ENCODE data around the gene MRPL24. TPM values are rescaled to one million over a fixed set of nuclear protein-coding genes. Genes with fewer than 3 reads are reported as not detected.

MRPL24 gene
- total RNA-seq, 1 donor from 2014 or later: 35.0 TPM

GRCh38 chr1:156692441-156692924 lies 48.4 kb downstream of the MRPL24 start:
- peak; percentile 48 for DNase-seq

- peak; percentile 69 for DNase-seq
Observed at GRCh38 chr1:156691665-156692440, 49.0 kb downstream of the MRPL24 start.

- DNase-seq: peak; percentile 11
Observed at GRCh38 chr1:156691191-156691590, 49.7 kb downstream of the MRPL24 start.

- DNase-seq: no peak
Observed at GRCh38 chr1:156690675-156691036, 50.2 kb downstream of the MRPL24 start.

- peak; percentile 78 for DNase-seq
Observed at GRCh38 chr1:156689953-156690674, 50.8 kb downstream of the MRPL24 start.

GRCh38 chr1:156689035-156689952 lies 51.6 kb downstream of the MRPL24 start:
- DNase-seq: peak; percentile 93

Other genes starting within 250 kb of the MRPL24 start
- 23.6 TPM for gene MEF2D, start 240.3 kb downstream of the MRPL24 start, total RNA-seq
- gene IQGAP3, start 168.5 kb downstream of the MRPL24 start, total RNA-seq: 10.3 TPM
- gene TTC24, start 161.4 kb downstream of the MRPL24 start, total RNA-seq: 0.82 TPM
- 35.1 TPM for gene NAXE, start 149.3 kb downstream of the MRPL24 start, total RNA-seq
- 14.5 TPM for gene GPATCH4, start 139.6 kb downstream of the MRPL24 start, total RNA-seq
- gene HAPLN2, start 121.7 kb downstream of the MRPL24 start, total RNA-seq: not detected
- 1.5 TPM for gene BCAN, start 99.0 kb downstream of the MRPL24 start, total RNA-seq
- 216 TPM for gene NES, start 63.7 kb downstream of the MRPL24 start, total RNA-seq
- 53.1 TPM for gene CRABP2, start 35.5 kb downstream of the MRPL24 start, total RNA-seq
- 7.0 TPM for gene METTL25B, start 12.6 kb downstream of the MRPL24 start, total RNA-seq
- gene ISG20L2, start 12.3 kb downstream of the MRPL24 start, total RNA-seq: 7.8 TPM
- gene HDGF, start 10.6 kb upstream of the MRPL24 start, total RNA-seq: 130 TPM
- 23.3 TPM for gene PRCC, start 26.4 kb upstream of the MRPL24 start, total RNA-seq
- gene SH2D2A, start 75.8 kb upstream of the MRPL24 start, total RNA-seq: not detected
- gene INSRR, start 118.0 kb upstream of the MRPL24 start, total RNA-seq: 0.21 TPM
- 0.82 TPM for gene NTRK1, start 119.8 kb upstream of the MRPL24 start, total RNA-seq
- 13.6 TPM for gene PEAR1, start 152.6 kb upstream of the MRPL24 start, total RNA-seq
- not detected for gene LRRC71, start 179.5 kb upstream of the MRPL24 start, total RNA-seq

All from tongue (tissue), 2 donors.